Measurements from ENCODE around the gene TTLL4. TPM values are rescaled to one million over a fixed set of nuclear protein-coding genes. Genes with fewer than 3 reads are reported as not detected.
A peak's percentile ranks its signal among the peaks of the same experiment; 100 is the strongest.

TTLL4 gene
- total and polyA plus RNA-seq, 2 experiments from 2014 or later, result 53.5 to 77.8 TPM

DNA sequence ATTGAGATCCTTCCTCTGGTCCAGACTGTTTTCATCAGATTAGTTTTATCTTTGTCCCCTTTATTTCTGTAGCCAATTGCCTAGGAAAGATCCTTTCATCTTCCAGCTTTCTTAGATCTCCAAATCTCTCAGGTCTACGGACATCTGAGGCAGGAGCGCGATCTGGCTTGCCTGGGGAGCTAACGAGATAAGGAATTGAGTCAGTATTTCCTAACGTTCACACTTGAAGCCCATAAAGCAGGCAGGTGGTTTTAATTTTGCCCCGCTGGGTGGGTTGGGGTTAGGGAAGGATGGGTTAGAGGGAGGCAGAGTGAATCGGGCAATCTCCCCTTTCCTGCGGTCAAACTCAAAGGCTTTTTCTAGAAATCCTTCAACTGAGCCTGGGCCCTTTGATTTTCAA lies 727 bp upstream of the TTLL4 start (continued):
- TF ChIP-seq, protein P1, sequence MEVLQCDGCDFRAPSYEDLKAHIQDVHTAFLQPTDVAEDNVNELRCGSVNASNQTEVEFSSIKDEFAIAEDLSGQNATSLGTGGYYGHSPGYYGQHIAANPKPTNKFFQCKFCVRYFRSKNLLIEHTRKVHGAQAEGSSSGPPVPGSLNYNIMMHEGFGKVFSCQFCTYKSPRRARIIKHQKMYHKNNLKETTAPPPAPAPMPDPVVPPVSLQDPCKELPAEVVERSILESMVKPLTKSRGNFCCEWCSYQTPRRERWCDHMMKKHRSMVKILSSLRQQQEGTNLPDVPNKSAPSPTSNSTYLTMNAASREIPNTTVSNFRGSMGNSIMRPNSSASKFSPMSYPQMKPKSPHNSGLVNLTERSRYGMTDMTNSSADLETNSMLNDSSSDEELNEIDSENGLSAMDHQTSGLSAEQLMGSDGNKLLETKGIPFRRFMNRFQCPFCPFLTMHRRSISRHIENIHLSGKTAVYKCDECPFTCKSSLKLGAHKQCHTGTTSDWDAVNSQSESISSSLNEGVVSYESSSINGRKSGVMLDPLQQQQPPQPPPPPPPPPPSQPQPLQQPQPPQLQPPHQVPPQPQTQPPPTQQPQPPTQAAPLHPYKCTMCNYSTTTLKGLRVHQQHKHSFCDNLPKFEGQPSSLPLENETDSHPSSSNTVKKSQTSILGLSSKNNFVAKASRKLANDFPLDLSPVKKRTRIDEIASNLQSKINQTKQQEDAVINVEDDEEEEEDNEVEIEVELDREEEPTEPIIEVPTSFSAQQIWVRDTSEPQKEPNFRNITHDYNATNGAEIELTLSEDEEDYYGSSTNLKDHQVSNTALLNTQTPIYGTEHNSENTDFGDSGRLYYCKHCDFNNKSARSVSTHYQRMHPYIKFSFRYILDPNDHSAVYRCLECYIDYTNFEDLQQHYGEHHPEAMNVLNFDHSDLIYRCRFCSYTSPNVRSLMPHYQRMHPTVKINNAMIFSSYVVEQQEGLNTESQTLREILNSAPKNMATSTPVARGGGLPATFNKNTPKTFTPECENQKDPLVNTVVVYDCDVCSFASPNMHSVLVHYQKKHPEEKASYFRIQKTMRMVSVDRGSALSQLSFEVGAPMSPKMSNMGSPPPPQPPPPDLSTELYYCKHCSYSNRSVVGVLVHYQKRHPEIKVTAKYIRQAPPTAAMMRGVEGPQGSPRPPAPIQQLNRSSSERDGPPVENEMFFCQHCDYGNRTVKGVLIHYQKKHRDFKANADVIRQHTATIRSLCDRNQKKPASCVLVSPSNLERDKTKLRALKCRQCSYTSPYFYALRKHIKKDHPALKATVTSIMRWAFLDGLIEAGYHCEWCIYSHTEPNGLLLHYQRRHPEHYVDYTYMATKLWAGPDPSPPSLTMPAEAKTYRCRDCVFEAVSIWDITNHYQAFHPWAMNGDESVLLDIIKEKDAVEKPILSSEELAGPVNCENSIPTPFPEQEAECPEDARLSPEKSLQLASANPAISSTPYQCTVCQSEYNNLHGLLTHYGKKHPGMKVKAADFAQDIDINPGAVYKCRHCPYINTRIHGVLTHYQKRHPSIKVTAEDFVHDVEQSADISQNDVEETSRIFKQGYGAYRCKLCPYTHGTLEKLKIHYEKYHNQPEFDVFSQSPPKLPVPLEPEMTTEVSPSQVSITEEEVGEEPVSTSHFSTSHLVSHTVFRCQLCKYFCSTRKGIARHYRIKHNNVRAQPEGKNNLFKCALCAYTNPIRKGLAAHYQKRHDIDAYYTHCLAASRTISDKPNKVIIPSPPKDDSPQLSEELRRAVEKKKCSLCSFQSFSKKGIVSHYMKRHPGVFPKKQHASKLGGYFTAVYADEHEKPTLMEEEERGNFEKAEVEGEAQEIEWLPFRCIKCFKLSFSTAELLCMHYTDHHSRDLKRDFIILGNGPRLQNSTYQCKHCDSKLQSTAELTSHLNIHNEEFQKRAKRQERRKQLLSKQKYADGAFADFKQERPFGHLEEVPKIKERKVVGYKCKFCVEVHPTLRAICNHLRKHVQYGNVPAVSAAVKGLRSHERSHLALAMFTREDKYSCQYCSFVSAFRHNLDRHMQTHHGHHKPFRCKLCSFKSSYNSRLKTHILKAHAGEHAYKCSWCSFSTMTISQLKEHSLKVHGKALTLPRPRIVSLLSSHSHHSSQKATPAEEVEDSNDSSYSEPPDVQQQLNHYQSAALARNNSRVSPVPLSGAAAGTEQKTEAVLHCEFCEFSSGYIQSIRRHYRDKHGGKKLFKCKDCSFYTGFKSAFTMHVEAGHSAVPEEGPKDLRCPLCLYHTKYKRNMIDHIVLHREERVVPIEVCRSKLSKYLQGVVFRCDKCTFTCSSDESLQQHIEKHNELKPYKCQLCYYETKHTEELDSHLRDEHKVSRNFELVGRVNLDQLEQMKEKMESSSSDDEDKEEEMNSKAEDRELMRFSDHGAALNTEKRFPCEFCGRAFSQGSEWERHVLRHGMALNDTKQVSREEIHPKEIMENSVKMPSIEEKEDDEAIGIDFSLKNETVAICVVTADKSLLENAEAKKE (CRISPR knock-in tag; IDR thresholded peaks at IDR 0.05), result no peak

DNA sequence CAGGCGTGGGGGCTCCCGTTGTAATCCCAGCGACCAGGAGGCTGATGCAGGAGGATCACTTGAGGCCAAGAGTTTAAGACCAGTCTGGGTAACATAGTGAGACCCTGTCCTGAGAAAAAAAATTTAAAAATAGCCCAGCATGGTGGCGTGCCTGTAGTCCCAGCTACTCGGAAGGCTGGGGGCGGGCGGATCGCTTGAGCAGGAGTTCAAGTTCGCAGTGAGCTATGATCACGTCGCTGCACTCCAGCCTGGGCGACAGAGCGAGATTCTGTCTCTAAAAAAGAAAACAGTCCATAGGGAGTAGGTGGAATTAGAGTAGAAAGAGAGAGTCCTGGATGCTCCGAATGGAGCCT lies 325 bp upstream of the TTLL4 start:
- peak; percentile 25 for ATAC-seq
- H3K36me3 Mint-ChIP-seq (ENCODE audit: low read depth), result no peaks in the 10 kb centered on the region; the same call in 2 of the 3 replicates
- no peak for TF ChIP-seq NANOG (IDR thresholded peaks at IDR 0.05; ENCODE audit: borderline replicate concordance)
- TF ChIP-seq EZH2phosphoT487 (IDR thresholded peaks at IDR 0.05; ENCODE audit: unreplicated experiment), result no peak
- TF ChIP-seq ZNF331 (CRISPR knock-in tag; IDR thresholded peaks at IDR 0.05; ENCODE audit: low read depth), result no peak
- no peak for TF ChIP-seq ZNF114 (CRISPR knock-in tag; IDR thresholded peaks at IDR 0.05)
- no peak for TF ChIP-seq STAT1 (IDR thresholded peaks at IDR 0.05; ENCODE audit: unreplicated experiment)
- no peak for TF ChIP-seq POLR2AphosphoS5 (IDR thresholded peaks at IDR 0.05; ENCODE audit: low read depth)
- no peak for TF ChIP-seq EZH2 (IDR thresholded peaks at IDR 0.05; ENCODE audit: low read depth, unreplicated experiment)
- TF ChIP-seq, protein P2, sequence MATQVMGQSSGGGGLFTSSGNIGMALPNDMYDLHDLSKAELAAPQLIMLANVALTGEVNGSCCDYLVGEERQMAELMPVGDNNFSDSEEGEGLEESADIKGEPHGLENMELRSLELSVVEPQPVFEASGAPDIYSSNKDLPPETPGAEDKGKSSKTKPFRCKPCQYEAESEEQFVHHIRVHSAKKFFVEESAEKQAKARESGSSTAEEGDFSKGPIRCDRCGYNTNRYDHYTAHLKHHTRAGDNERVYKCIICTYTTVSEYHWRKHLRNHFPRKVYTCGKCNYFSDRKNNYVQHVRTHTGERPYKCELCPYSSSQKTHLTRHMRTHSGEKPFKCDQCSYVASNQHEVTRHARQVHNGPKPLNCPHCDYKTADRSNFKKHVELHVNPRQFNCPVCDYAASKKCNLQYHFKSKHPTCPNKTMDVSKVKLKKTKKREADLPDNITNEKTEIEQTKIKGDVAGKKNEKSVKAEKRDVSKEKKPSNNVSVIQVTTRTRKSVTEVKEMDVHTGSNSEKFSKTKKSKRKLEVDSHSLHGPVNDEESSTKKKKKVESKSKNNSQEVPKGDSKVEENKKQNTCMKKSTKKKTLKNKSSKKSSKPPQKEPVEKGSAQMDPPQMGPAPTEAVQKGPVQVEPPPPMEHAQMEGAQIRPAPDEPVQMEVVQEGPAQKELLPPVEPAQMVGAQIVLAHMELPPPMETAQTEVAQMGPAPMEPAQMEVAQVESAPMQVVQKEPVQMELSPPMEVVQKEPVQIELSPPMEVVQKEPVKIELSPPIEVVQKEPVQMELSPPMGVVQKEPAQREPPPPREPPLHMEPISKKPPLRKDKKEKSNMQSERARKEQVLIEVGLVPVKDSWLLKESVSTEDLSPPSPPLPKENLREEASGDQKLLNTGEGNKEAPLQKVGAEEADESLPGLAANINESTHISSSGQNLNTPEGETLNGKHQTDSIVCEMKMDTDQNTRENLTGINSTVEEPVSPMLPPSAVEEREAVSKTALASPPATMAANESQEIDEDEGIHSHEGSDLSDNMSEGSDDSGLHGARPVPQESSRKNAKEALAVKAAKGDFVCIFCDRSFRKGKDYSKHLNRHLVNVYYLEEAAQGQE (IDR thresholded peaks at IDR 0.05; ENCODE audit: unreplicated experiment), result no peak

More for the DNA sequence above, 325 bp upstream of the TTLL4 start:
- Mint-ChIP-seq H3K4me1 (peaks cover 6% of the 10 kb centered on the region), H3K27me3 (ENCODE audit: insufficient read depth, low read depth, poor library complexity) (peaks cover 11% of the 10 kb centered on the region), H3K27ac (peak overlapping the region; percentile 70; the same call in 1 of the 2 replicates), H3K9me3 (peaks cover 4% of the 10 kb centered on the region; the same call in 1 of the 3 replicates), H3K4me3 (peak overlapping the region; percentile 99)
- peaks cover 14% of the 10 kb centered on the region; the same call in 1 of the 2 replicates for H4K20me1 ChIP-seq (replicated peaks; ENCODE audit: insufficient read depth)
- H3K36me3 ChIP-seq (ENCODE audit: insufficient read depth), result no peaks in the 10 kb centered on the region
- H3F3A ChIP-seq (replicated peaks; ENCODE audit: low read depth), result no peaks in the 10 kb centered on the region; the same call in 1 of the 2 replicates
- H3K4me3 ChIP-seq, result peak overlapping the region; percentile 69
- no peak for DNase-seq (ENCODE audit: low spot score)
- peak overlapping the region; percentile 98 for H2AFZ ChIP-seq
- H3K4me1 ChIP-seq (ENCODE audit: insufficient read depth), result peaks cover 11% of the 10 kb centered on the region; the same call in 1 of the 2 replicates
- H3K27me3 ChIP-seq (ENCODE audit: insufficient read depth), result no peaks in the 10 kb centered on the region
- H3K4me2 ChIP-seq, result peak overlapping the region; percentile 69
- peaks cover 43% of the 10 kb centered on the region for H3K79me2 ChIP-seq (replicated peaks; ENCODE audit: insufficient read depth)
- no peaks in the 10 kb centered on the region for H3K9me2 ChIP-seq (ENCODE audit: insufficient read depth)
- no peak overlapping the region; the same call in 1 of the 2 replicates for H3K27ac ChIP-seq (ENCODE audit: low read depth)

Data from GM23338 (cell line).